ENCODE measurements around the gene SYNE4.

DNA sequence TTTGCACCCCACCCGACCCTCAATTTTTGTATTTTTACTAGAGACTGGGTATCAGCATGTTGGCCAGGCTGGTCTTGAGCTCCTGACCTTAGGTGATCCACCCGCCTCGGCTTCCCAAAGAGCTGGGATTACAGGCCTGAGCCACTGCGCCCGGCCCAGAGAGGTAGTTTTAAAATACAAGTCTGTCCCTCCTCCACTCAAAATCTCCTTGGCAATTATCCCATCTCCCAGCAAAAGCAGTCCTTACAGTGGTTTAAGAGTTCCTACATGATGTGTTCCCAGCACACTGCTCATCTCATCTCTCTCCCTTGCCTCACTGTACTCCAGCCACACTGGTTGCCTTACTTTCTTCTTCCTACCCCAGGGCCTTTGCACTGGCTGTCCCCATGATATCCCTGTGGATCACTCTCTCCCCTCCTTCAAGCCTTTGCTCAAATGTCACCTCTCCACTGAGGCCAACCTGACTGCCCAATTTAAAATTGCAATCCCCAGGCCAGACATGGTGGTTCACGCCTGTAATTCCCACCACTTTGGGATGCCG is 48.1 kb downstream of the SYNE4 start:
- TF ChIP-seq, protein P1, sequence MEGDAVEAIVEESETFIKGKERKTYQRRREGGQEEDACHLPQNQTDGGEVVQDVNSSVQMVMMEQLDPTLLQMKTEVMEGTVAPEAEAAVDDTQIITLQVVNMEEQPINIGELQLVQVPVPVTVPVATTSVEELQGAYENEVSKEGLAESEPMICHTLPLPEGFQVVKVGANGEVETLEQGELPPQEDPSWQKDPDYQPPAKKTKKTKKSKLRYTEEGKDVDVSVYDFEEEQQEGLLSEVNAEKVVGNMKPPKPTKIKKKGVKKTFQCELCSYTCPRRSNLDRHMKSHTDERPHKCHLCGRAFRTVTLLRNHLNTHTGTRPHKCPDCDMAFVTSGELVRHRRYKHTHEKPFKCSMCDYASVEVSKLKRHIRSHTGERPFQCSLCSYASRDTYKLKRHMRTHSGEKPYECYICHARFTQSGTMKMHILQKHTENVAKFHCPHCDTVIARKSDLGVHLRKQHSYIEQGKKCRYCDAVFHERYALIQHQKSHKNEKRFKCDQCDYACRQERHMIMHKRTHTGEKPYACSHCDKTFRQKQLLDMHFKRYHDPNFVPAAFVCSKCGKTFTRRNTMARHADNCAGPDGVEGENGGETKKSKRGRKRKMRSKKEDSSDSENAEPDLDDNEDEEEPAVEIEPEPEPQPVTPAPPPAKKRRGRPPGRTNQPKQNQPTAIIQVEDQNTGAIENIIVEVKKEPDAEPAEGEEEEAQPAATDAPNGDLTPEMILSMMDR (IDR thresholded peaks at IDR 0.05) = no peak
- no peak for TF ChIP-seq POLR2AphosphoS5 (IDR thresholded peaks at IDR 0.05)
- TF ChIP-seq POLR2A (IDR thresholded peaks at IDR 0.05) = no peak

Data from prostate gland (tissue), 2 donors.